ENCODE results near the gene YIF1A. TPM values are rescaled to one million over a fixed set of nuclear protein-coding genes. Genes with fewer than 3 reads are reported as not detected.
A peak's percentile ranks its signal among the peaks of the same experiment; 100 is the strongest.
"Not testable (repeated sequence)": the region's sequence is repeated elsewhere in the genome, so short reads cannot be mapped to it uniquely, and the experiment has no call there.

Gene YIF1A
- total RNA-seq, 4 donors from 2014 or later = 60.6 to 99.7 (median 72.3) TPM

GRCh38 chr11:66322732-66323427 is 33.9 kb upstream of the YIF1A start:
- in situ Hi-C loops (cut with MboI; ENCODE audit: low pct_ligation_motif_present in 1 of 4, low pct_unique_long_range_greater_than_20kb in 1 of 4, low sequenced_read_pairs in 3 of 4) (no loop called here), intact Hi-C loops (cut with DNase I; ENCODE audit: low total_unique reads) (no loop called here)
- no peak for DNase-seq
- Histone ChIP-seq H3K4me1 (peaks cover 13 to 25% (median 23%) of the 10 kb centered on the region in 4 donors), H3K27ac (no peak overlapping the region), H3K36me3 (no peaks in the 10 kb centered on the region), H3K9me3 (no peaks in the 10 kb centered on the region), H3K27me3 (no peaks in the 10 kb centered on the region), H3K4me3 (no peak overlapping the region)
- TF ChIP-seq CTCF (IDR thresholded peaks at IDR 0.05) = no peak
- no peak for TF ChIP-seq POLR2AphosphoS5 (IDR thresholded peaks at IDR 0.05)
- TF ChIP-seq EP300 (IDR thresholded peaks at IDR 0.05; ENCODE audit: low read depth) = no peak
- TF ChIP-seq POLR2A (IDR thresholded peaks at IDR 0.05) = no peak
- 87 to 90% methylated on average over 2 to 11 of the region's 11 CpGs for WGBS, 2 donors (ENCODE audit: low coverage in 1 of 2)

- WGBS, 2 donors (ENCODE audit: low coverage in 1 of 2) = 87% methylated on average over 4 of the region's 4 CpGs; no CpG with 5 or more reads in 1 of the 2 donors
- H3K36me3 ChIP-seq = no peaks in the 10 kb centered on the region
- TF ChIP-seq EP300 (IDR thresholded peaks at IDR 0.05; ENCODE audit: low read depth) = no peak
- TF ChIP-seq CTCF (IDR thresholded peaks at IDR 0.05) = no peak
- no peak for TF ChIP-seq POLR2A (IDR thresholded peaks at IDR 0.05)
- no peak for TF ChIP-seq POLR2AphosphoS5 (IDR thresholded peaks at IDR 0.05)
- H3K27me3 ChIP-seq = no peaks in the 10 kb centered on the region
- intact Hi-C loops (cut with DNase I; ENCODE audit: low total_unique reads) = no loop called here
- no peak overlapping the region for H3K4me3 ChIP-seq
- no peak for DNase-seq
- peaks cover 14 to 29% (median 23%) of the 10 kb centered on the region in 4 donors for H3K4me1 ChIP-seq
- no peaks in the 10 kb centered on the region for H3K9me3 ChIP-seq
- in situ Hi-C loops (cut with MboI; ENCODE audit: low pct_ligation_motif_present in 1 of 4, low pct_unique_long_range_greater_than_20kb in 1 of 4, low sequenced_read_pairs in 3 of 4) = no loop called here
- H3K27ac ChIP-seq = no peak overlapping the region
Observed at GRCh38 chr11:66321606-66322005, 32.7 kb upstream of the YIF1A start.

GRCh38 chr11:66320748-66321147 is 31.8 kb upstream of the YIF1A start:
- in situ Hi-C loops (cut with MboI; ENCODE audit: low pct_ligation_motif_present in 1 of 4, low pct_unique_long_range_greater_than_20kb in 1 of 4, low sequenced_read_pairs in 3 of 4); H3K27ac ChIP-seq; intact Hi-C loops (cut with DNase I; ENCODE audit: low total_unique reads); H3K27me3 ChIP-seq; H3K4me3 ChIP-seq; DNase-seq; H3K36me3 ChIP-seq; H3K9me3 ChIP-seq: not testable (repeated sequence)
- WGBS, 2 donors (ENCODE audit: low coverage in 1 of 2) = 87 to 90% methylated on average over 4 to 6 of the region's 6 CpGs
- peaks cover 8 to 30% (median 20%) of the 10 kb centered on the region in 4 donors for H3K4me1 ChIP-seq

DNA sequence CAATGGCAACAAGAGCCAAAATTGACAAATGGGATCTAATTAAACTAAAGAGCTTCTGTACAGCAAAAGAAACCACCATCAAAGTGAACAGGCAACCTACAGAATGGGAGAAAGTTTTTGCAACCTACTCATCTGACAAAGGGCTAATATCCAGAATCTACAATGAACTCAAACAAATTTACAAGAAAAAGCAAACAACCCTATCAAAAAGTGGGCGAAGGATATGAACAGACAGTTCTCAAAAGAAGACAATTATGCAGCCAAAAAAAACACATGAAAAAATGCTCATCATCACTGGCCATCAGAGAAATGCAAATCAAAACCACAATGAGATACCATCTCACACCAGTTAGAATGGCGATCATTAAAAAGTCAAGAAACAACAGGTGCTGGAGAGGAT is 31.3 kb upstream of the YIF1A start:
- H3K27ac ChIP-seq; in situ Hi-C loops (cut with MboI; ENCODE audit: low pct_ligation_motif_present in 1 of 4, low pct_unique_long_range_greater_than_20kb in 1 of 4, low sequenced_read_pairs in 3 of 4); H3K27me3 ChIP-seq; intact Hi-C loops (cut with DNase I; ENCODE audit: low total_unique reads); H3K9me3 ChIP-seq; DNase-seq; H3K36me3 ChIP-seq; H3K4me3 ChIP-seq: not testable (repeated sequence)
- WGBS, 2 donors (ENCODE audit: low coverage in 1 of 2) = 80 to 89% methylated on average over 1 to 2 of the region's 2 CpGs
- peaks cover 8 to 30% (median 20%) of the 10 kb centered on the region in 4 donors for H3K4me1 ChIP-seq

- in situ Hi-C loops (cut with MboI; ENCODE audit: low pct_ligation_motif_present in 1 of 4, low pct_unique_long_range_greater_than_20kb in 1 of 4, low sequenced_read_pairs in 3 of 4) = no loop called here
- Histone ChIP-seq H3K4me3 (no peak overlapping the region), H3K36me3 (no peaks in the 10 kb centered on the region), H3K27me3 (no peaks in the 10 kb centered on the region), H3K9me3 (no peaks in the 10 kb centered on the region), H3K27ac (peak overlapping the region; percentile 79 to 95 (median 88)), H3K4me1 (peaks cover 9 to 32% (median 22%) of the 10 kb centered on the region in 4 donors)
- WGBS, 2 donors (ENCODE audit: low coverage in 1 of 2) = 72% methylated on average over 3 of the region's 3 CpGs; no CpG with 5 or more reads in 1 of the 2 donors
- DNase-seq = no peak
- intact Hi-C loops (cut with DNase I; ENCODE audit: low total_unique reads) = no loop called here
- TF ChIP-seq POLR2A (IDR thresholded peaks at IDR 0.05) = no peak
- no peak for TF ChIP-seq POLR2AphosphoS5 (IDR thresholded peaks at IDR 0.05)
- TF ChIP-seq CTCF (IDR thresholded peaks at IDR 0.05) = no peak
- TF ChIP-seq EP300 (IDR thresholded peaks at IDR 0.05; ENCODE audit: low read depth) = no peak
Observed at GRCh38 chr11:66318600-66318970, 29.6 kb upstream of the YIF1A start.

Measured in transverse colon (tissue), 4 donors.